CD14-positive monocyte (primary cell): ENCODE measurements around the gene PCARE. TPM values are rescaled to one million over a fixed set of nuclear protein-coding genes. Genes with fewer than 3 reads are reported as not detected.

ENCODE experiments used
- DNase-seq, 3 donors: peaks; one replicate each; pipeline ENCODE4 v3.0.0-alpha.2; 2011 to 2022
- H2AFZ ChIP-seq: 2 replicates; pipeline ENCODE4 v1.6.0; 2012; ENCODE audit warnings: mild to moderate bottlenecking, low read depth, low read length, inconsistent platforms; ENCODE audit not compliant: insufficient read depth, poor library complexity, severe bottlenecking
- H3K27ac ChIP-seq, 2 donors: 1 replicate in 1 of 2; 2 replicates in 1 of 2; pipeline ENCODE4 v1.5.1; 2012 to 2013; ENCODE audit warnings: low read length in 2 of 2, control low read depth in 1 of 2, inconsistent platforms in 1 of 2, low read depth in 1 of 2, mild to moderate bottlenecking in 1 of 2
- H3K27me3 ChIP-seq, 2 donors: one replicate each; pipeline versions ENCODE4 v1.6.0 to v1.6.1; 2011 to 2013; ENCODE audit warnings: low read length in 2 of 2; ENCODE audit not compliant: control insufficient read depth in 2 of 2, insufficient read depth in 2 of 2
- H3K36me3 ChIP-seq, 2 donors: replicated peaks in 1 of 2; 1 replicate in 1 of 2; 2 replicates in 1 of 2; pipeline versions ENCODE4 v1.5.1 to v1.6.1; 2012 to 2013; ENCODE audit warnings: low read length in 2 of 2, control low read depth in 1 of 2, inconsistent platforms in 1 of 2, mild to moderate bottlenecking in 1 of 2; ENCODE audit not compliant: insufficient read depth in 2 of 2, control insufficient read depth in 1 of 2
- H3K4me1 ChIP-seq, 2 donors: 1 replicate in 1 of 2; 2 replicates in 1 of 2; pipeline versions ENCODE4 v1.5.1 to v1.6.1; 2012 to 2013; ENCODE audit warnings: low read length in 2 of 2, control low read depth in 1 of 2, inconsistent platforms in 1 of 2, mild to moderate bottlenecking in 1 of 2, moderate library complexity in 1 of 2; ENCODE audit not compliant: insufficient read depth in 2 of 2, control insufficient read depth in 1 of 2
- H3K4me2 ChIP-seq: replicated peaks from 2 replicates; pipeline ENCODE3; 2012; ENCODE audit warnings: low read length, moderate library complexity, mild to moderate bottlenecking; ENCODE audit not compliant: poor library complexity, severe bottlenecking; ENCODE audit errors: extremely low read depth
- H3K4me3 ChIP-seq, 3 experiments: fragments of 200-600 bp in 1 of 3; sonication (generic) in 1 of 3; replicated peaks in 1 of 3; 1 replicate in 2 of 3; 2 replicates in 1 of 3; pipeline ENCODE4 v1.5.1; 2011 to 2013; ENCODE audit warnings: low read length in 3 of 3, mild to moderate bottlenecking in 3 of 3, control low read depth in 2 of 3, low read depth in 2 of 3, inconsistent platforms in 1 of 3, moderate library complexity in 1 of 3
- H3K79me2 ChIP-seq: 2 replicates; pipeline ENCODE4 v1.6.0; 2012; ENCODE audit warnings: mild to moderate bottlenecking, control low read depth, inconsistent platforms, low read length, moderate library complexity; ENCODE audit not compliant: insufficient read depth
- H3K9ac ChIP-seq: 2 replicates; pipeline ENCODE4 v1.6.0; 2017; ENCODE audit warnings: low read length, mild to moderate bottlenecking; ENCODE audit not compliant: insufficient read depth, poor library complexity, severe bottlenecking
- H3K9me3 ChIP-seq, 2 donors: replicated peaks in 1 of 2; 1 replicate in 1 of 2; 2 replicates in 1 of 2; pipeline versions ENCODE4 v1.5.1 to v1.6.1; 2012 to 2013; ENCODE audit warnings: low read length in 2 of 2, control low read depth in 1 of 2; ENCODE audit not compliant: control insufficient read depth in 1 of 2, insufficient read depth in 1 of 2
- H4K20me1 ChIP-seq: 2 replicates; pipeline ENCODE4 v1.6.0; 2012; ENCODE audit warnings: mild to moderate bottlenecking, low read length, control low read depth, moderate library complexity; ENCODE audit not compliant: insufficient read depth
- H3K27ac Mint-ChIP-seq, 7 donors: one replicate each; pipeline ENCODE4 v1.8.0; 2020; ENCODE audit warnings: mild to moderate bottlenecking in 7 of 7, mixed read lengths in 7 of 7, moderate library complexity in 6 of 7, inconsistent platforms in 2 of 7
- H3K27me3 Mint-ChIP-seq, 3 donors: one replicate each; pipeline ENCODE4 v1.8.0; 2021 to 2022; ENCODE audit warnings: low read depth in 3 of 3, mild to moderate bottlenecking in 3 of 3, mixed read lengths in 3 of 3, moderate library complexity in 3 of 3, inconsistent platforms in 1 of 3
- H3K36me3 Mint-ChIP-seq, 2 donors: one replicate each; pipeline ENCODE4 v1.8.0; 2020; ENCODE audit warnings: mixed read lengths in 2 of 2, inconsistent platforms in 1 of 2, mild to moderate bottlenecking in 1 of 2
- H3K4me1 Mint-ChIP-seq: one replicate; pipeline ENCODE4 v1.8.0; 2020; ENCODE audit warnings: mild to moderate bottlenecking, mixed read lengths
- H3K4me3 Mint-ChIP-seq, 2 donors: one replicate each; pipeline ENCODE4 v1.8.0; 2020; ENCODE audit warnings: mild to moderate bottlenecking in 2 of 2, mixed read lengths in 2 of 2, moderate library complexity in 1 of 2
- H3K9me3 Mint-ChIP-seq, 7 donors: one replicate each; pipeline ENCODE4 v1.8.0; 2020 to 2022; ENCODE audit warnings: mixed read lengths in 7 of 7, mild to moderate bottlenecking in 6 of 7, moderate library complexity in 6 of 7, inconsistent platforms in 2 of 7
- WGBS: methylation state at CpG from one replicate; pipeline ENCODE4 v1.1.5; 2013; ENCODE audit warnings: missing lambda C conversion rate; ENCODE audit not compliant: insufficient coverage; 5-methylcytosine and 5-hydroxymethylcytosine counted together
- intact Hi-C, 2 donors: fragments of 100-400 bp; cut with micrococcal nuclease; formaldehyde crosslinking; loops; one replicate each; pipeline versions ENCODE4 v1.15.0 to v1.15.1; 2023
- polyA plus RNA-seq, 3 donors: library from polyadenylated mRNA; depleted of rRNA in 1 of 3; unstranded in 2 of 3; stranded (reverse) in 1 of 3; fragments of 300-500 nt in 2 of 3; fragments of >200 nt in 1 of 3; fragmentation: Illumina TruSeq in 2 of 3; gene quantifications; 1 replicate in 2 of 3; 2 replicates in 1 of 3; pipeline ENCODE4 v1.2.3, GENCODE V29; 2012 to 2021
- TF ChIP-seq, protein P1 (sequence below): fragments of 200-600 bp; IDR thresholded peaks from one replicate; pipeline ENCODE4 v1.8.0; 2022; ENCODE audit warnings: antibody characterized with exemption, mild to moderate bottlenecking

The PCARE gene
- polyA plus RNA-seq, 3 donors, result not detected

- no peaks in the 10 kb centered on the region for H3K27me3 Mint-ChIP-seq
- Histone ChIP-seq H3K4me2 (no peak overlapping the region), H3K36me3 (peaks cover 9 to 39% of the 10 kb centered on the region in 2 donors), H3K4me1 (peaks cover 11 to 20% of the 10 kb centered on the region in 2 donors), H3K9ac (no peak overlapping the region), H4K20me1 (peaks cover 50% of the 10 kb centered on the region), H3K27ac (no peak overlapping the region), H3K9me3 (peaks cover 6 to 7% of the 10 kb centered on the region in 2 donors), H3K27me3 (no peaks in the 10 kb centered on the region), H2AFZ (no peak overlapping the region), H3K79me2 (peaks cover 13% of the 10 kb centered on the region), H3K4me3 (no peak overlapping the region)
- peaks cover 10 to 18% (median 14%) of the 10 kb centered on the region in 7 donors for H3K9me3 Mint-ChIP-seq
- H3K27ac Mint-ChIP-seq, result no peak overlapping the region
- H3K4me3 Mint-ChIP-seq, result no peak overlapping the region
- intact Hi-C loops, result no loop called here
- DNase-seq, result no peak
- H3K36me3 Mint-ChIP-seq, result peaks cover 38 to 49% of the 10 kb centered on the region in 2 donors
- no CpG with 5 or more reads among the region's 2 CpGs for WGBS
- H3K4me1 Mint-ChIP-seq, result peaks cover 19% of the 10 kb centered on the region
- TF ChIP-seq, protein P1, sequence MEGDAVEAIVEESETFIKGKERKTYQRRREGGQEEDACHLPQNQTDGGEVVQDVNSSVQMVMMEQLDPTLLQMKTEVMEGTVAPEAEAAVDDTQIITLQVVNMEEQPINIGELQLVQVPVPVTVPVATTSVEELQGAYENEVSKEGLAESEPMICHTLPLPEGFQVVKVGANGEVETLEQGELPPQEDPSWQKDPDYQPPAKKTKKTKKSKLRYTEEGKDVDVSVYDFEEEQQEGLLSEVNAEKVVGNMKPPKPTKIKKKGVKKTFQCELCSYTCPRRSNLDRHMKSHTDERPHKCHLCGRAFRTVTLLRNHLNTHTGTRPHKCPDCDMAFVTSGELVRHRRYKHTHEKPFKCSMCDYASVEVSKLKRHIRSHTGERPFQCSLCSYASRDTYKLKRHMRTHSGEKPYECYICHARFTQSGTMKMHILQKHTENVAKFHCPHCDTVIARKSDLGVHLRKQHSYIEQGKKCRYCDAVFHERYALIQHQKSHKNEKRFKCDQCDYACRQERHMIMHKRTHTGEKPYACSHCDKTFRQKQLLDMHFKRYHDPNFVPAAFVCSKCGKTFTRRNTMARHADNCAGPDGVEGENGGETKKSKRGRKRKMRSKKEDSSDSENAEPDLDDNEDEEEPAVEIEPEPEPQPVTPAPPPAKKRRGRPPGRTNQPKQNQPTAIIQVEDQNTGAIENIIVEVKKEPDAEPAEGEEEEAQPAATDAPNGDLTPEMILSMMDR, result no peak
Observed at GRCh38 chr2:29120846-29121245, 46.5 kb upstream of the PCARE start.

DNA sequence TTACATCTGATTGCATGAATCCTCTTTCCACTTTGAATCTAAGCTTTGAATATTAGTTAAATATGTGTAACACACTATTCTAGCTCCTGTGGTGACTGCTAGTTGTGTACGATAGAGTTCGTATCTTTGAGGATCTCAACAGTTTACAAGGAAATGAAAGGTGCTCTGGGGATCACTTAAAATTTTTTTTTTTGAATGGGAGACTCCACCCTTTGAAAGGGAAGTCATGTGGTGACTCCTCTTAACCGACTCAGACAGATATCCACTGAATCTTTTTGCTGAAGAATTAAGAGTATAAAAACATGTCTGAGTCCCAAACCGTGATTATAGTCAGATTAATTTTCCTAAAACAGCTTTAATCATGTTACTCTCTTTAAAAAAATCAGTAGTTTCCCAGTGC, 44.9 kb upstream of the PCARE start:
- peaks cover 0 to 6% (median 0%) of the 10 kb centered on the region in 3 donors for H3K27me3 Mint-ChIP-seq
- H3K4me1 Mint-ChIP-seq, result peaks cover 26% of the 10 kb centered on the region
- H3K36me3 ChIP-seq, result peaks cover 5 to 27% of the 10 kb centered on the region in 2 donors
- peaks cover 39% of the 10 kb centered on the region for H4K20me1 ChIP-seq
- WGBS, result no CpG with 5 or more reads among the region's 4 CpGs
- H3K4me3 Mint-ChIP-seq, result no peak overlapping the region
- peaks cover 13% of the 10 kb centered on the region for H3K79me2 ChIP-seq
- H3K27ac ChIP-seq, result no peak overlapping the region
- H3K9me3 Mint-ChIP-seq, result peaks cover 7 to 14% (median 9%) of the 10 kb centered on the region in 7 donors
- TF ChIP-seq, protein P1, result no peak
- no peak overlapping the region for H2AFZ ChIP-seq
- H3K36me3 Mint-ChIP-seq, result peaks cover 26 to 33% of the 10 kb centered on the region in 2 donors
- no peak overlapping the region for H3K4me2 ChIP-seq
- intact Hi-C loops, result loop anchor here in 1 of 2 donors (10.0 kb wide), 2 partner anchors 104 to 164 kb away; no protein-coding TSS in a partner anchor
- H3K27me3 ChIP-seq, result no peaks in the 10 kb centered on the region
- no peak overlapping the region for H3K9ac ChIP-seq
- no peak overlapping the region for H3K4me3 ChIP-seq
- DNase-seq, result no peak
- peaks cover 6 to 7% of the 10 kb centered on the region in 2 donors for H3K9me3 ChIP-seq
- H3K27ac Mint-ChIP-seq, result peak overlapping the region in 1 of 7 donors; percentile 15
- H3K4me1 ChIP-seq, result peaks cover 20 to 29% of the 10 kb centered on the region in 2 donors
